Measurements from ENCODE around the gene SUMF1. TPM values are rescaled to one million over a fixed set of nuclear protein-coding genes. Genes with fewer than 3 reads are reported as not detected.

The SUMF1 gene
- total RNA-seq, 2 donors from 2014 or later = 30.7 to 32.7 TPM

DNA sequence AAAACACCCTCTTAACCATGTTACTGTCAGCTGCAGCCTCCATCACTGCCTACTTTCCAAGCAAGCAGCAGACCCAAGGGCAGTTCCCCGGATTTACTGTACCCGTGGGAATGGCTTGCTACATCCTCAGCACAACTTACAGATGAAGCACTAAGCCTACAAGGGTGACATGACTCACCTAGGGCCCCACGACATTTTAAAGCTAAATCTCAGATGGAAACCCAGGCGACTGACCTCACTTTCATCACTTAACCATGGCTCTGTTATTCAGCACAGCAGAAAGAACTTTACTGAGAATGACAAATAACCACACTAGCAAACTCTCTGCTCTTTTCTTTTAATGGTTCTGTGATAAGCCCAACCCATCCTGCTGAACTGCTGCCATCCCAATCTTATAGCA lies 65.6 kb downstream of the SUMF1 start:
- intact Hi-C loops (cut with DNase I) = no loop called here

DNA sequence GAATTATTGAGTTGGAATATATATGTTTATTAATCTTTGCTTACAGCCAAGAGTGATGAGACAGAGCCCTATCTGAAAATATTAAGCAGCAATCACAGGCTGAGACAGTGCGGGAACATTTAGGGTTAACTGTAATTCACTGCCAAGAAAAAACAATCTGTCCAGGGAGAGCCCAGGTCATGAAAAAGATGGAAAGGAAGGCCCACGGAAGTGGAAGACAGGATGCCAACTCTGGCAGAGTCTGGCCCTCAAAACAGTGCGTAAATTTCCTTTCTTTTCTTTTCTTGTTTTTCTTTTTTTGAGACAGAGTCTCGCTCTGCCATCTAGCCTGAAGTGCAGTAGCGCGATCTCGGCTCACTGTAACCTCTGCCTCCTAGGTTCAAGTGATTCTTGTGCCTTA lies 67.6 kb downstream of the SUMF1 start:
- ATAC-seq (no peak), DNase-seq (no peak)
- WGBS, 2 donors = 86 to 90% methylated on average over 7 of the region's 7 CpGs
- Histone ChIP-seq H3K4me1 (no peaks in the 10 kb centered on the region), H3K36me3 (replicated peaks in 1 of 2; ENCODE audit: insufficient read depth in 1 of 2, low read depth in 2 of 2) (peaks cover 0 to 2% of the 10 kb centered on the region in 2 donors), H3K9me3 (no peaks in the 10 kb centered on the region), H3K27me3 (no peaks in the 10 kb centered on the region), H3K4me3 (no peak overlapping the region), H3K27ac (no peak overlapping the region)
- TF ChIP-seq, protein P1, sequence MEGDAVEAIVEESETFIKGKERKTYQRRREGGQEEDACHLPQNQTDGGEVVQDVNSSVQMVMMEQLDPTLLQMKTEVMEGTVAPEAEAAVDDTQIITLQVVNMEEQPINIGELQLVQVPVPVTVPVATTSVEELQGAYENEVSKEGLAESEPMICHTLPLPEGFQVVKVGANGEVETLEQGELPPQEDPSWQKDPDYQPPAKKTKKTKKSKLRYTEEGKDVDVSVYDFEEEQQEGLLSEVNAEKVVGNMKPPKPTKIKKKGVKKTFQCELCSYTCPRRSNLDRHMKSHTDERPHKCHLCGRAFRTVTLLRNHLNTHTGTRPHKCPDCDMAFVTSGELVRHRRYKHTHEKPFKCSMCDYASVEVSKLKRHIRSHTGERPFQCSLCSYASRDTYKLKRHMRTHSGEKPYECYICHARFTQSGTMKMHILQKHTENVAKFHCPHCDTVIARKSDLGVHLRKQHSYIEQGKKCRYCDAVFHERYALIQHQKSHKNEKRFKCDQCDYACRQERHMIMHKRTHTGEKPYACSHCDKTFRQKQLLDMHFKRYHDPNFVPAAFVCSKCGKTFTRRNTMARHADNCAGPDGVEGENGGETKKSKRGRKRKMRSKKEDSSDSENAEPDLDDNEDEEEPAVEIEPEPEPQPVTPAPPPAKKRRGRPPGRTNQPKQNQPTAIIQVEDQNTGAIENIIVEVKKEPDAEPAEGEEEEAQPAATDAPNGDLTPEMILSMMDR (IDR thresholded peaks at IDR 0.05) = no peak
- TF ChIP-seq POLR2A (IDR thresholded peaks at IDR 0.05) = no peak
- intact Hi-C loops (cut with DNase I) = no loop called here

More for the DNA sequence above, 65.6 kb downstream of the SUMF1 start:
- ATAC-seq = no peak
- Histone ChIP-seq H3K27ac (no peak overlapping the region), H3K9me3 (no peaks in the 10 kb centered on the region), H3K36me3 (replicated peaks in 1 of 2; ENCODE audit: insufficient read depth in 1 of 2, low read depth in 2 of 2) (peaks cover 0 to 2% of the 10 kb centered on the region in 2 donors), H3K27me3 (no peaks in the 10 kb centered on the region), H3K4me3 (no peak overlapping the region), H3K4me1 (peaks cover under 1% of the 10 kb centered on the region)
- no peak for TF ChIP-seq POLR2A (IDR thresholded peaks at IDR 0.05)
- TF ChIP-seq, protein P1 (IDR thresholded peaks at IDR 0.05) = no peak
- no peak for DNase-seq
- 90% methylated on average over 4 of the region's 4 CpGs for WGBS, 2 donors

DNA sequence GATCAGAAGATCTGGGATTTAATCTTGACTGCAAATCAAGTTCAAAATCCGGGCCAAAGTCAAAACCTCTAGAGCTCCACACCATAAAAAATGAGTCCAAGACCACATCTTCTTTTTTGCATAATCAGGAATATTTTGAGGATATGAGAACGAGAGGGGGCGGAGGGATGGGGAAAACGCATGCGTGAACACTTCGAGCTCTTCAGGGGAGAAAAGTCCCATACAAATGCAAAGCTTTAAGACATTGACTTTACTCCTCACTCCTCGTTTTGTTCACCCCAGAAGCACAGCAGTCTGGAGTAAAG lies 68.2 kb downstream of the SUMF1 start:
- no peaks in the 10 kb centered on the region for H3K9me3 ChIP-seq

DNA sequence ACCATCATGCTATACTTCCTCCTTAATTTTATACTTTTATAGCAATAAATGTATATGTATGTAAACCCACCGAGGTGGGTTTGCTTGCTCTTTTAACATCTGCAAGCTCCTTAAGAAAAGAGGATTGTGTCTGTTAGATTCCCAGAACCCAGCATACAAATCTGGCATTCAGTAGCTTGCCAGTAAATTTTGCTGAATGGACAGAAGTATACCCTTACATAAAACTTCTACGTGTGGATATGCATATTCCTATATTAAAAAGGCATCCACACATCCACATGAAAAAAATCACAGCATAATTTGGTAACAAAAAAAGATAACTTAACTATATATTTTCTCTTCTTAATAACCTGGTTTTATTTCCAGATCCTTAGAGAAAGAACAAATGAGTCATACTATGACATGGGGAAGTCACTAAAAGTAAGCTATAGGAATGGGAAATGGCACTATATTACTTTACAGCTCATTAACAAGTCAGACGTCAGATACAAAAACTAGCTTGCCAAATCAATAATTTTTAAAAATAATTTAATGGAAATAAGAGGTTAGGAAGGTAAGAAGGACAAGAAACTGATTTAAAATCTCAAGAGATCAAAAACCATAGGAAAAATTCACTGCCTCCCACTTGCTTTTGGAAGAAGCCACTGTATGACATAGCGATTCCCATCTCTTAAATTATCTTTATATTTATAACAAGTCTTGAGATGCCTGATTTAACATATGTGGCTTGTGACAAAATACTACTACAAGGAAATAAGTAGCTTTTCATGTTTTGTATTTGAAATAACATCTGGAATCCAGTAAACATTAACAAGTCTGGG lies 68.7 kb downstream of the SUMF1 start:
- WGBS, 2 donors = 77 to 79% methylated on average over 4 of the region's 4 CpGs
- Histone ChIP-seq H3K27ac (no peak overlapping the region), H3K27me3 (no peaks in the 10 kb centered on the region), H3K9me3 (no peaks in the 10 kb centered on the region), H3K4me3 (no peak overlapping the region), H3K36me3 (replicated peaks in 1 of 2; ENCODE audit: insufficient read depth in 1 of 2, low read depth in 2 of 2) (peaks cover 0 to under 1% of the 10 kb centered on the region in 2 donors), H3K4me1 (no peaks in the 10 kb centered on the region)
- ATAC-seq (no peak), DNase-seq (no peak)
- intact Hi-C loops (cut with DNase I) = no loop called here
- no peak for TF ChIP-seq POLR2A (IDR thresholded peaks at IDR 0.05)
- TF ChIP-seq, protein P1 (IDR thresholded peaks at IDR 0.05) = no peak

More for the DNA sequence above, 68.2 kb downstream of the SUMF1 start:
- ATAC-seq = no peak
- Histone ChIP-seq H3K27me3 (no peaks in the 10 kb centered on the region), H3K27ac (no peak overlapping the region), H3K4me3 (no peak overlapping the region), H3K36me3 (replicated peaks in 1 of 2; ENCODE audit: insufficient read depth in 1 of 2, low read depth in 2 of 2) (peaks cover 0 to 2% of the 10 kb centered on the region in 2 donors), H3K4me1 (no peaks in the 10 kb centered on the region)
- WGBS, 2 donors = 83 to 85% methylated on average over 7 of the region's 7 CpGs
- no peak for DNase-seq
- no peak for TF ChIP-seq POLR2A (IDR thresholded peaks at IDR 0.05)
- TF ChIP-seq, protein P1 (IDR thresholded peaks at IDR 0.05) = no peak
- intact Hi-C loops (cut with DNase I) = no loop called here

DNA sequence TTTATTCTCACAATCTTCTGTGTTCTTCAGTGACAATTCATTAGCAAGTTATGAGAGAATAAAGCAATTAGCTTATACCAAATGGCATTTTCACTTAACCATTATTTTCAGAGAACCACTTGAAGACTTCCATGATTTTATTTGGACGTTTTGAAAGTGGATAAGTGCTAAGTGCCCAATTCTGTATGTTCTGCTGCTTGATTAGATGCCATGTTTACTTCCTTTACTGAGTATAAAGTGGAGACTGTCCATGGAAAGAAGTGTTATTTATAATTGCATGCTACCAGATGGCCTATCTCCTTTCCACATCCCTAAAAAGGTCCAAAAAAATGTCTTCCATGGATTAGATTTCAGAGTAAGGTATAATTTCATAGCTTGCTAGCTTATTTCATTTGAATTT lies 69.6 kb downstream of the SUMF1 start:
- no peaks in the 10 kb centered on the region for H3K4me1 ChIP-seq
- ATAC-seq (no peak), DNase-seq (no peak)
- TF ChIP-seq POLR2A (IDR thresholded peaks at IDR 0.05) = no peak
- TF ChIP-seq, protein P1 (IDR thresholded peaks at IDR 0.05) = no peak
- intact Hi-C loops (cut with DNase I) = no loop called here
- H3K9me3 ChIP-seq = no peaks in the 10 kb centered on the region
- H3K4me3 ChIP-seq = no peak overlapping the region
- no peaks in the 10 kb centered on the region for H3K27me3 ChIP-seq
- H3K27ac ChIP-seq = no peak overlapping the region
- WGBS, 2 donors = 53 to 61% methylated on average over 1 of the region's 1 CpG
- H3K36me3 ChIP-seq (replicated peaks in 1 of 2; ENCODE audit: insufficient read depth in 1 of 2, low read depth in 2 of 2) = no peaks in the 10 kb centered on the region
